HG02840 (cell line): ENCODE data around the gene CENPF.

Experiments used
- ATAC-seq: cut with Tn5 transposase; IDR thresholded peaks from one replicate; pipeline ENCODE4 v1.9.1; 2021; ENCODE audit warnings: mild to moderate bottlenecking, moderate library complexity, moderate number of reproducible peaks; ENCODE audit not compliant: unreplicated experiment, low FRiP score

The CENPF gene

DNA sequence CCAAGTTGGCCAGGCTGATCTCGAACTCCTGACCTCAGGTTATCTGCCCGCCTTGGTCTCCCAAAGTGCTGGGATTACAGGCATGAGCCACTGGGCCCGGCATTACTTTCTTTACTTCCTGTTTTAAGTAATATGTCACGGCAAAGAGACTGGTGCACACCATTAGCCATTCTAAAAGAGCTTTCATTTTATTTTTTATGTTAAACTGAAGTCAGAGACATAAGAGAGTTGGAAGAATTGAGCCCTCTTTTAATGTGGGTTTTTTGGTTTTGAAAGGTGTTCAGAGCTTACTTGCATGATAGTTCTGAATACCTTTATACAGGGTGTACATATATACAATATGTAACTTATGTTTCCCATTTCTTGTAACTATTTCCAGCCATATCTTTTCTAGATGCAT, 14.3 kb downstream of the CENPF start:
- no peak for ATAC-seq

DNA sequence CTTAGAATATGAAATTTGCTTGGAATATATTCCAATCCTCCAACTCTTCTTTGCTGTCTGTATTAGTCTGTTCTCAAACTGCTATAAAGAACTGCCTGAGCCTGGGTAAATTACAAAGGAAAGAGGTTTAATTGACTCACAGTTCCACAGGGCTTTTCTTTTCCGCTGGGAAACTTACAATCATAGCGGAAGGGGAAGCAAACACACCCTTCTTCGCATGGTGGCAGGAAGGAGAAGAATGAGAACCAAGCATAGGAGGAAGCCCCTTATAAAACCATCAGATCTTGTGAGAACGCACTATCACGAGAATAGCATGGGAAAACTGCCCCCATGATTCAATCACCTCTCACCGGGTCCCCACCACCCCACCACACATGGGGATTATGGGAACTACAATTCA, 14.8 kb downstream of the CENPF start:
- no peak for ATAC-seq

DNA sequence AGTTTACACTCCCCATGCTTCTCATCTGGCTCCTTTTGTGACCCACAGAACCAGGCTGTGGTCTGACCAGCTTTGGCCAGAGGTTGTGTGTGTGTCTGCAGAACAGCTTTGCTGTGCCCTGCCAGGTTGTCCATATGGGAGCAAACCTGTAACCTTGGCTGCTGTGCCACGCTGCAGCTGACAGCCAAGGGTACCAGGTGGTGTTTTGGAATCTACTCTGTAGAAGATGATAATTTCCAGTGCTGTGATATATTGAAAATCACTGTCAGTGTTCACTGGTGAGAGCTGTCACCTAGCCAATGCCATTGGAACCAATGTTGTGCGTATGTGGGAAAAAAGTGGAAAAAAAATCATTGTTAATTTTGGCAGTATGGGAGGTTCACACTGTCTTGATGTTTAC, 18.2 kb downstream of the CENPF start:
- ATAC-seq: no peak

- ATAC-seq: no peak
These were observed 20.4 kb downstream of the CENPF start for GRCh38 chr1:214623430-214623829.

GRCh38 chr1:214632091-214632490, 29.1 kb downstream of the CENPF start:
- no peak for ATAC-seq

DNA sequence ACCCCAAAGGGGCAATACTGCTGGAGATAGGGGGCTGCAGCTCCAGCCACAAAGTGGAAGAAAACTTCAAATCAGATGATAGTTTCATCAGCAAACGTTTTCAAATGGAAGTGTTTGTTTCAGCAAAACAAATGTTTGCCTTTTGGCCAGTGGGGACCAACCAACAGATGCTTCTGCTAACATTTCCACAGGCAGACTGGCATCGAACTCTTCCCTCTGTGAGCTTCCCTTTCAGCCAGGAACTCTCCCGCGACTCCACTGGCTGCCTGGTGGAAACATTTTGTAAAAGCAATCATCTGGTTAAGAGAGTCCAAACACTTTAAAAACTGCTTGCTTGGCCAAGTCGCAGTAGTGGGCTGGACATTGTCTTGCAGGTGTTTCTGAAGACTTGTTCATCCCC, 30.7 kb downstream of the CENPF start:
- no peak for ATAC-seq

DNA sequence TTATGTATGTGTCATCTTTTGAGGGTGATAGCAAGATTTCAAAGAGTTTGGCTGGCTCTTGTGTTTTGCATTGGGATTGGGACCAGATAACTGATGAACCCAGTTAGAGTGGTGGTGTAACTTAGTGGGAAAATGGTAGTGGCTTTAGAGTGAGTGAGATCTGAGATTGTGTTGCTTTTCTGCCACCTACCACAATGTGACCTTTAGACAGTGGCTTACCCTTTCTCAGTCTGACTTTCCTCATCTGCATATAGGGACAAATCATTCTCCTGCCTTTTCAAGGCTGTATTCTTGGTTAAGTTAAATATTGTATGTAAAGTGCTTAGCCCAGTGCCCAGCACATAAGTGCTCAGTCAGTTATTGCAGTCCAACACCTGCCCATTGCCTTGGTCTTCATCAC, 31.3 kb downstream of the CENPF start:
- ATAC-seq: no peak

GRCh38 chr1:214635086-214635485, 32.1 kb downstream of the CENPF start:
- ATAC-seq: no peak

DNA sequence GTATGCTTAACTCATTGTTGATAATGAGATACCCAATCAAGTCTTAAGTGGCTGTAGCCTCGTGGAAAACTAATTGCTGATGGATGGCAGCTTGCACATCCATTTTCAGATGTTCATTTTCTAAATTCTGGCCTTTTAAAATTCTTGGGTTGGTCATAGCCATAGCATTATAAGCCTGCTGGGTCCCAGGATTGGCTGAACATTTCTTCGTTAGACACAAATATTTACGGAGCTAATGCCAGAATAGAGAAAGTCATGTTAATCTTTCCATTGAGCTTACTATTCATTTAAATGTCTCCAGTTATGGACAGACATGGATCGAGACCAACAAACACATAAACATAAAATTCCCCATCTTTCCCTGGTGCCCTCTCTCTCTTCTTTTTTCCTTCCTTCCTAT, 32.5 kb downstream of the CENPF start:
- no peak for ATAC-seq

DNA sequence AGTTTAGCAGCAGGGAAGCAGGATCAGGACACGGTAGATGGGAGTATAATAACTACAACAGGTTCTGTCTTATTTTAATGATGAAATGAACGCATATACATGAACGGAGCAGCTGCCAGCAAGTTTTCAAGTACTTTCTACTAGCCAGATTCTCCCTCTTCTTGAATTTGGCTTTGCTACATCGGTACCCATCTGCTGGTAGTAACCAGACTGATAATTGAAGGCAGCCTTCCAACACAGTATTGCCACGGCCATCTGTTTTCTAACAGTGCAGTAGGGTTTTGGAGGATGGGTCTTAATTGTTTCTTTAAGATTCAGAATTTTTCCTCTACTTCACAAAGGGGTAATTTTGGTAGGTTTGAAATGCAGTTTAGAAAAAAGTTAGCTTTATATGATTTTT, 33.4 kb downstream of the CENPF start:
- ATAC-seq: no peak

- no peak for ATAC-seq
These were observed 34.1 kb downstream of the CENPF start for GRCh38 chr1:214637125-214637524.

DNA sequence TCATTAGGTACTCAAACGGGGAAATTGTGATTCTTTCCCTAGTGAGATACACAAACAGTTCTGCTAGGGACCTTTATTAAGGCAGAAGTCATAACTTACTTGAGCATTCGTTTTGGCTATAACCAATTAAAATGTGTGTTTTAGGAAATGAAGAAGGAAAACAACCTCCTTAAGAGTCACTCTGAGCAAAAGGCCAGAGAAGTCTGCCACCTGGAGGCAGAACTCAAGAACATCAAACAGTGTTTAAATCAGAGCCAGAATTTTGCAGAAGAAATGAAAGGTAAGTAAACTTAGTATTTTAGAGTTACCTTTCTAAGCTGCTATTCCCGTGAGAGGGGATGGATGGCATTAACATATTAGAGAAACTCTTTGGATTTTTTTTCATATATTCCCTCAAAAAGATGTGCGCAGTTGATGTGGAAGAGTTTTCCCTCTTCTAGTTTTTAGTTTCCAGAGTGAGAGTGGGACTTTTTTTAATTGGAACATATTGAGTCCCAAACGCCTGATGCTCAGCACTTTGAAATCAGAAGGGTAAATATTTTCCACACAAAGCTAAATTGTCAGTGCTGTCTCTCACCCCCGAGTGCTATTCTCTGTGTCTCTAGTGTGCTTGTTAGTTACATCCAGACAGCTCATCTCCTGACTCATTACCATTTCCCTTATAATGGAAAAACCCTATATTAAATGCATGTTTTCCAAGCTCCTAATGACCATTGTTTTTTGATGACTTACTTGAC, 34.9 kb downstream of the CENPF start:
- ATAC-seq: no peak

GRCh38 chr1:214638459-214638807, 35.4 kb downstream of the CENPF start:
- no peak for ATAC-seq

- ATAC-seq: no peak
These were observed 36.0 kb downstream of the CENPF start for GRCh38 chr1:214638997-214639396.

DNA sequence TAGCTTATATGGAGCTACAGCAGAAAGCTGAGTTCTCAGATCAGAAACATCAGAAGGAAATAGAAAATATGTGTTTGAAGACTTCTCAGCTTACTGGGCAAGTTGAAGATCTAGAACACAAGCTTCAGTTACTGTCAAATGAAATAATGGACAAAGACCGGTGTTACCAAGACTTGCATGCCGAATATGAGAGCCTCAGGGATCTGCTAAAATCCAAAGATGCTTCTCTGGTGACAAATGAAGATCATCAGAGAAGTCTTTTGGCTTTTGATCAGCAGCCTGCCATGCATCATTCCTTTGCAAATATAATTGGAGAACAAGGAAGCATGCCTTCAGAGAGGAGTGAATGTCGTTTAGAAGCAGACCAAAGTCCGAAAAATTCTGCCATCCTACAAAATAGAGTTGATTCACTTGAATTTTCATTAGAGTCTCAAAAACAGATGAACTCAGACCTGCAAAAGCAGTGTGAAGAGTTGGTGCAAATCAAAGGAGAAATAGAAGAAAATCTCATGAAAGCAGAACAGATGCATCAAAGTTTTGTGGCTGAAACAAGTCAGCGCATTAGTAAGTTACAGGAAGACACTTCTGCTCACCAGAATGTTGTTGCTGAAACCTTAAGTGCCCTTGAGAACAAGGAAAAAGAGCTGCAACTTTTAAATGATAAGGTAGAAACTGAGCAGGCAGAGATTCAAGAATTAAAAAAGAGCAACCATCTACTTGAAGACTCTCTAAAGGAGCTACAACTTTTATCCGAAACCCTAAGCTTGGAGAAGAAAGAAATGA, 37.6 kb downstream of the CENPF start:
- no peak for ATAC-seq

GRCh38 chr1:214641214-214641895, 38.4 kb downstream of the CENPF start:
- ATAC-seq: no peak

GRCh38 chr1:214643030-214643429, 40.0 kb downstream of the CENPF start:
- ATAC-seq: no peak

DNA sequence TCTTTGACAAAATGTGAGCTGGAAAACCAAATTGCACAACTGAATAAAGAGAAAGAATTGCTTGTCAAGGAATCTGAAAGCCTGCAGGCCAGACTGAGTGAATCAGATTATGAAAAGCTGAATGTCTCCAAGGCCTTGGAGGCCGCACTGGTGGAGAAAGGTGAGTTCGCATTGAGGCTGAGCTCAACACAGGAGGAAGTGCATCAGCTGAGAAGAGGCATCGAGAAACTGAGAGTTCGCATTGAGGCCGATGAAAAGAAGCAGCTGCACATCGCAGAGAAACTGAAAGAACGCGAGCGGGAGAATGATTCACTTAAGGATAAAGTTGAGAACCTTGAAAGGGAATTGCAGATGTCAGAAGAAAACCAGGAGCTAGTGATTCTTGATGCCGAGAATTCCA, 42.7 kb downstream of the CENPF start:
- ATAC-seq: no peak

- ATAC-seq: no peak
These were observed 45.8 kb downstream of the CENPF start for GRCh38 chr1:214648801-214649200.

DNA sequence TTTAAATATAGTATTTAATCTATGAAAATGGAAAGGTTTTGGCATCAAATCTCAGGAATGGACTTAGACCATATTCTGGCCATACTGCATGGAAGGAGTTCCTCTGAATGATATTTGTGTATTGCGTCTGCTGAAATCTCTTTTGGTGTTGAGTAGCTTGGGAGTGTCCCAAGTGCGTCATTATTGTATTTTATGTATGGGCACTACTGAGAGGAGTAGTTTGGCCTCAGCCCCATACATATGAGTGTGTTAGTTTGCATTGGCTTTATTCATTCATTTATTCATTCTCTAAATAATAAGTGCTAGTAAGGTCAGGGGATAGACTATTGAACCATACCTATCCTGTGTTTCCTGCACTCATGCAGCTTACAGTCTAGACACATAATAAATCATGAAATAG, 46.6 kb downstream of the CENPF start:
- ATAC-seq: no peak

GRCh38 chr1:214650664-214651063, 47.7 kb downstream of the CENPF start:
- no peak for ATAC-seq

- ATAC-seq: no peak
These were observed 54.3 kb downstream of the CENPF start for GRCh38 chr1:214657299-214657698.
